VCaP (cell line): ENCODE data around the gene VPS26C.
A peak's percentile ranks its signal among the peaks of the same experiment; 100 is the strongest.

Source experiments
- H3K27ac ChIP-seq: fragments of 450-650 bp; 2 replicates; pipeline ENCODE4 v1.5.1; 2017
- CTCF ChIP-seq: fragments of 450-650 bp; conservative IDR thresholded peaks from 2 replicates; pipeline ENCODE4 v1.5.1; 2017; ENCODE audit warnings: mild to moderate bottlenecking, moderate library complexity

Gene VPS26C

DNA sequence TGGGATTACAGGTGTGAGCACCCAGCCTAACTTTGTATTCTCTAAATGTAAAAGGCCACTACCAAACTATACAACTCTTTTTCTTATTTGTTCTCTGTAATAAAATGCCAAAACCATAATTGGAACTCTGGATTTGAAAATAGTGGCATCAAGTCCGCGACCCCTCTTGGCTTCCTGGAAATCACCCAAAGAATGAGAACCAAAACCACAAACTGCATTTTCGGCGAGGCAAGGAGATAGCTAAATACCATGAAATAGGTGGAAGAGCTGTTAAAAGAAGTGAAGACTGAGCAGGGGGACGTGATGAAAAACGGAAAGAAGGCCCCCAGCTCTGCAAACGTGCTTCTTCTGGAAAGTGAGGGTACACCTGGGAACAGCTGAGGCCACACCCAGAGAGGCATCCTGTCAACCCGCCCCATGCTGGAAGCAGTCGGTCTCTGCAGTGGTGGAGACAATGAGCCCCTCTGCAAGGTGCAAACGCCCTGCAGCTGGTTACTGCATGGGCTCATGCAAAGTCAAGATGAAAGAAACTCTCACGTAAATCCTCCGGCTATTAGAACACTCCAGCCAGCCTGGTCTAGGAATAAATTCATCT lies 22.5 kb downstream of the VPS26C start:
- TF ChIP-seq CTCF = no peak
- H3K27ac ChIP-seq = no peak overlapping the region

GRCh38 chr21:37243961-37244360 lies 23.2 kb downstream of the VPS26C start:
- no peak for TF ChIP-seq CTCF
- no peak overlapping the region for H3K27ac ChIP-seq

- no peak overlapping the region for H3K27ac ChIP-seq
- no peak for TF ChIP-seq CTCF
These were observed 25.7 kb downstream of the VPS26C start for GRCh38 chr21:37241426-37241825.

GRCh38 chr21:37240978-37241377 lies 26.2 kb downstream of the VPS26C start:
- H3K27ac ChIP-seq = no peak overlapping the region
- no peak for TF ChIP-seq CTCF

- TF ChIP-seq CTCF = no peak
These were observed 29.4 kb downstream of the VPS26C start for GRCh38 chr21:37237764-37238163.

GRCh38 chr21:37237346-37237745 lies 29.8 kb downstream of the VPS26C start:
- TF ChIP-seq CTCF = no peak
- peak overlapping the region; percentile 47 for H3K27ac ChIP-seq

More at GRCh38 chr21:37237764-37238163, 29.4 kb downstream of the VPS26C start:
- peak overlapping the region; percentile 47 for H3K27ac ChIP-seq

- TF ChIP-seq CTCF = no peak
- H3K27ac ChIP-seq = no peak overlapping the region
These were observed 33.5 kb downstream of the VPS26C start for GRCh38 chr21:37233551-37234146.
